SIG-M5 treated with dmso at 0.1 percent for 504 hours (cell line): ENCODE measurements around the gene PRCC.

Experiments used
- DNase-seq: peaks from one replicate; lab custom pipeline; 2025; ENCODE audit not compliant: unreplicated experiment; lab: John Stamatoyannopoulos, UW

The PRCC gene

GRCh38 chr1:156767101-156767878 lies at the start of gene PRCC:
PRCC (plus strand) TSS chr1:156767535; CDS start chr1:156767772, 237 bp downstream.
- DNase-seq: peak; percentile 100

- DNase-seq: no peak
Measured at GRCh38 chr1:156721131-156721530, 46.2 kb upstream of the PRCC start.

GRCh38 chr1:156721535-156721934 lies 45.8 kb upstream of the PRCC start:
- no peak for DNase-seq

GRCh38 chr1:156725683-156726280 lies 41.6 kb upstream of the PRCC start:
- DNase-seq: peak; percentile 97

- peak; percentile 91 for DNase-seq
Measured at GRCh38 chr1:156726549-156727226, 40.6 kb upstream of the PRCC start.

- DNase-seq: no peak
Measured at GRCh38 chr1:156727492-156727891, 39.8 kb upstream of the PRCC start.

GRCh38 chr1:156727926-156728598 lies 39.3 kb upstream of the PRCC start, which contains the start of gene METTL25B:
METTL25B (plus strand) TSS chr1:156728469; CDS start chr1:156729105, 636 bp downstream.
- DNase-seq: peak; percentile 89

GRCh38 chr1:156728599-156729462 lies 38.5 kb upstream of the PRCC start, which contains the start of gene ISG20L2:
ISG20L2 (minus strand) TSS chr1:156728766; CDS start chr1:156727652, 1,114 bp downstream.
- peak; percentile 100 for DNase-seq

- DNase-seq: no peak
Measured at GRCh38 chr1:156733989-156734584, 33.2 kb upstream of the PRCC start.

GRCh38 chr1:156738407-156738806 lies 28.9 kb upstream of the PRCC start:
- no peak for DNase-seq

GRCh38 chr1:156738916-156739315 lies 28.4 kb upstream of the PRCC start:
- no peak for DNase-seq

GRCh38 chr1:156740237-156740740 lies 27.0 kb upstream of the PRCC start:
- DNase-seq: no peak

- peak; percentile 100 for DNase-seq
Measured at GRCh38 chr1:156740741-156741480, 26.4 kb upstream of the PRCC start, which contains the start of gene MRPL24. MRPL24 (minus strand) TSS chr1:156741088; CDS start chr1:156738704, 2,384 bp downstream.

GRCh38 chr1:156741481-156741983 lies 25.8 kb upstream of the PRCC start:
- no peak for DNase-seq

- no peak for DNase-seq
Measured at GRCh38 chr1:156742017-156742416, 25.3 kb upstream of the PRCC start.

- DNase-seq: no peak
Measured at GRCh38 chr1:156742801-156743200, 24.5 kb upstream of the PRCC start.

GRCh38 chr1:156743367-156744302 lies 23.7 kb upstream of the PRCC start:
- DNase-seq: no peak

- DNase-seq: no peak
Measured at GRCh38 chr1:156744344-156744743, 23.0 kb upstream of the PRCC start.
